ENCODE data around the gene CHMP1A.

Gene CHMP1A

GRCh38 chr16:89621698-89622409 is 35.7 kb downstream of the CHMP1A start:
- DNase-seq: no peak

GRCh38 chr16:89621136-89621697 is 36.3 kb downstream of the CHMP1A start:
- no peak for DNase-seq

- DNase-seq: no peak
Observed at GRCh38 chr16:89620406-89620841, 37.1 kb downstream of the CHMP1A start.

GRCh38 chr16:89619840-89620239 is 37.7 kb downstream of the CHMP1A start:
- DNase-seq: no peak

- no peak for DNase-seq
Observed at GRCh38 chr16:89618109-89618998, 39.2 kb downstream of the CHMP1A start.

GRCh38 chr16:89617036-89617435 is 40.5 kb downstream of the CHMP1A start:
- no peak for DNase-seq

- no peak for DNase-seq
Observed at GRCh38 chr16:89616623-89617022, 40.9 kb downstream of the CHMP1A start.

- DNase-seq: peak; percentile 49
Observed at GRCh38 chr16:89615596-89616090, 41.9 kb downstream of the CHMP1A start.

- DNase-seq: no peak
Observed at GRCh38 chr16:89615176-89615575, 42.3 kb downstream of the CHMP1A start.

- DNase-seq: no peak
Observed at GRCh38 chr16:89613954-89614459, 43.5 kb downstream of the CHMP1A start.

- peak; percentile 12 for DNase-seq
Observed at GRCh38 chr16:89613231-89613953, 44.1 kb downstream of the CHMP1A start, which contains the start of gene DPEP1. Gene DPEP1, plus strand, starts transcription at chr16:89613642. Its CDS starts 16,769 bp downstream, at chr16:89630411.

GRCh38 chr16:89612415-89613166 is 44.9 kb downstream of the CHMP1A start:
- DNase-seq: no peak

GRCh38 chr16:89610108-89610453 is 47.4 kb downstream of the CHMP1A start:
- no peak for DNase-seq

GRCh38 chr16:89607937-89608740 is 49.4 kb downstream of the CHMP1A start:
- DNase-seq: no peak

- no peak for DNase-seq
Observed at GRCh38 chr16:89607453-89607852, 50.1 kb downstream of the CHMP1A start.

- no peak for DNase-seq
Observed at GRCh38 chr16:89606006-89606405, 51.5 kb downstream of the CHMP1A start.

- no peak for DNase-seq
Observed at GRCh38 chr16:89605186-89605970, 52.1 kb downstream of the CHMP1A start.

- DNase-seq: no peak
Observed at GRCh38 chr16:89604764-89605163, 52.7 kb downstream of the CHMP1A start.

- no peak for DNase-seq
Observed at GRCh38 chr16:89602952-89603590, 54.4 kb downstream of the CHMP1A start.
